G401.6 (cell line): ENCODE results near the gene ABCA2.

Experiments used
- FAIRE-seq: peaks from 2 replicates; lab custom pipeline; 2012; peaks lifted over from hg19 to GRCh38; lab: Jason Lieb, UNC

ABCA2 gene

DNA sequence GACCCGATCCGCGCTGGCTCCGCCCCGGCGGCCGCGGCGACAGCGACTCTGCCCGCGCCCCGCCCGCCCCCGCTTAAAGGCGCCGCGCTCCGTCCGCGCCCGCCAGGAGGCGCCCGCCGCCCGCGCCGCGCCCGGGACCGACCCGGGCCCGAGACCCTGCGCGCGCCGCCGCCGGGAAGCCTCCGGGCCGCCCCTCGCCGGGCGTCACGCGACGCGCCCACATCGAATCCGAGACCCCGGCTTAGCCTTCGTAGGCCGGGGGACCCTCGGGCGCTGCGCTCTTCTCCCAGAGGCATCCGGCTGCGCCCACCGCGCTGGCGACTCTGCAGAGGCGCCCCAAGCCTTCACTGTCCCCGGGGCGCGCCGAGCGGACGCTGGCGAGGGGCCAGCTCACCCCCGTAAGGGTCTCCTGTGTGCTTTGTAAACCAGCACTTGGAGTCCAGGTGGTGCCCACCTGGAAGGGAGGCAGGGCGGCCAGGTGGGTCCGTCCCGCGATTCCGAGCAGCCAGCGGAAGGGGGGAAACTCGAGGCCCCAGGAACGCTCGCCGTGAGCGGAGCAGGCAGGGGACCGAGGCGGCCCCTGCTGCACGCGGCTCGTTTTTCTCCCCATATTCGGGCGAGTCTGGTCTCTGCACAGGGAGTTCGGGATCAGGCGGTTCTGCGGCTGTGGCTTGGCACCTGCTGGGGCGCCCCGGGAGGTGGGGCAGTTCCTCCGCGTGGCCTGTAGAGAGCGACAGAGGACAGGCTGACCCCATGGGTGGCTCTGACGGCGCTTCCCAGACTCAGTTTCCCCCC, 423 bp upstream of the ABCA2 start:
- no peak for FAIRE-seq

DNA sequence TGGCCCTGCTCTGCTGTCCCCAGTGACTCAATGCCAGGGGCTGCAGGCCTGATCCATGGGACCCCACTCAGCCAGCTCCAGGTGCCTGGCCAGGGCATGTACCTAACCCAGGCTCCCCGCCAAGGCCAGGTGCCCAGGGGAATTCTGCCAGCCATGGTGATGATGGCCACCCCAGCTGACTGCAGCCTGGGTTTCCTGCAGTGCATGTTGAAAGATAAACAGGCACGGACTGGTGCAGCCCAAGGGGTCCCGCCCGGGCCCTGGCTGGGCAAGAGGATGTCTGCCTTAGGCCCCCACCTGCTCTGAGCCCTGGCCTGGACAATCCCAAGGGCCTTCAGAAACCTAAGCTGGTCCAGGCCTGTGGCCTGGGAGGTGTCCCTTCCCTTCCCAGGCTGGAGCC, 1.2 kb downstream of the ABCA2 start:
- no peak for FAIRE-seq

DNA sequence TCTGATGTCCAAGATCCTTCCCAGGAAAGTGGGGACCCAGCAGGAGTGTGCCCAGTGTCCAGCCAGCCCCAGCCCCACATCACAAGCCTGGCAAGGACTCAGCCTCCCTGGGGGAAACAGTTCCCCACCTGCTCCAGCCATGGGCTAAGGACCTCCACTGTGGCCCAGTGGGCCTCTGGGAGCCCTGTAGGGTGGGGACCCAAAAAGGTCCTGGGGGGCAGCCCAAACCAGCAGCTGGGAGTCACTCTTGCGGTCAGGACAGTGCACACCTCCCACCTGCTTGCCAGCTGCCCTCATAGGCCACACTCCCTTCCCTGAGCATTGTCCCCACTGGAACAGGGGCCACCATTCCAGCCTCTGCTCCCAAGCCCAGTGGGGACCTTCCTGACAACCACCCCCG, 1.7 kb downstream of the ABCA2 start:
- no peak for FAIRE-seq

DNA sequence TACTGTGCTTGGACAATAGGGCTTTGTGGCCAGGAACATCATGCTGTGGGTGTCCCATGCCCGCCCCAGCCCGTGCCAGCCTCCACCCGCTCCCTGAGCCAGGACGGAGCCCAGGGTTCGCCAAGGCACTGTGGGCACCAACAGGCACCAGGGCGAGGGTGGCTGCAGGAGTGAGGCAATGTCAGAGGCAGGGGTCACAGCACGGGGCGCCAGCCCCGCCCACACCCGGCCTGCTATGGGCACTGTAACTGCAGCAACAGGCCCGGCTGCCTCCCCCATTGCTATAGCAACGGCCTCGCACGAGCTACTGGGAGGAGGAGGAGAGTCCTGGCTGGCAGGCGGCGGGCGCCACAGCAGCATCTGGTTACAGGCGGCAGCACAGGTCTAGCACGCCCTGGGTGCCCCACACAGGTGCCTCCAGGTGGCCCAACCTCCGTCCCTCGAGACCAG, 2.5 kb downstream of the ABCA2 start:
- FAIRE-seq, result no peak

DNA sequence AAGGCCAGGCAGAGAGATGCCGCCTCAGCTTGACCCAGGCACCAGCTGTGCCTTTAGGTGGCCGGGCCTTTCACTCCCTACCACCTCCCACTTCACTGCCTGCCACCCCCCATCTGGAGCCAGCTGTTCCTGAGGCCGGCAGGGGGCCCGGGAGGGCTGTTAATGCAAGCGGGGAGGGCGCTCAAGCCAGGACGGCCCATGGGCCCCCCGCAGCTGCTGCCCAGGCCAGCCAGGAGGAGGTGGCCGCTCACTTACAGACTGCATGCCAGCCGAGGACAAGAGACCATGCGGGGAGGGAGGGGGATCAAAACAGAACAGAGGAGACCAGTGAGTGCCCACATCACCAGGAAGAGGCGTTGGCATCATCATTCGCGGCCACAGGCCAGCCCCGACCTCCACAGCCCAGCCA, 4.5 kb downstream of the ABCA2 start:
- FAIRE-seq, result no peak

DNA sequence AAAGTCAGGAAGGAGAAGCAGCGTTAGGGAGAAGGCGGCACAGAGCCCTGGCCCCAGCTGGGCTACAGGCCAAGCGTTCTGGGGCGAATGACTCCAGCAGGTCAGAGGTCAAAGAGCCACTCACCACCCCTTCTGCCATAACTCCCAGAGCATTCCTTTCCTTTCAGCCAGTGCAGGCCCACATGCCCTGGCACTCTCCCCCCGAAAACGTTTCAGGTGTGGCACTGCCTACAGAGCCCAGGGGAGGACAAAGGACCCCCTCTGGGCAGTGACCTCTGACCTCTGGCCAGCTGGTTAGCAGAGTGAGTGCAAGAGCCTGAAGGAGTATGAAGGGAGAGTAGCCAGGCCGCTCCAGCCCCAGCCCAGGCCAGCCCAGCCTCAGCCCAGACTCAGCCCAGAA, 4.9 kb downstream of the ABCA2 start:
- no peak for FAIRE-seq

DNA sequence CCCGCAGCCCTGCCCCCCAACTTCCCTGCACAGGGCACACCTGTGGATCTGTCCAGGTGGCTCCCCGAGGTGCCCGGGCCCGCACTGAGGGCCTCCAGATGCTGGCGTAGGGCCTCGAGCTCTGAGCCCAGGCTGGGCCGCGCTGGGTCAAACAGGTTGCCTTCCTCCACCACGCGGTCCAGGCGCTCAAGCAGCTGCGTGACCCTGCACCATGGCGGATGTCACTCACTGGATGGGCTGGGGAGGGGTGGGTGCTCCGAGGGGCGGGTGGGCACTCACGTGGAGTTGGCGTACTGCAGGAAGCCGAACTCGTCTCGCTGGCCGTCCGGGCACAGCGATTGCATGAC, 5.4 kb downstream of the ABCA2 start:
- no peak for FAIRE-seq

DNA sequence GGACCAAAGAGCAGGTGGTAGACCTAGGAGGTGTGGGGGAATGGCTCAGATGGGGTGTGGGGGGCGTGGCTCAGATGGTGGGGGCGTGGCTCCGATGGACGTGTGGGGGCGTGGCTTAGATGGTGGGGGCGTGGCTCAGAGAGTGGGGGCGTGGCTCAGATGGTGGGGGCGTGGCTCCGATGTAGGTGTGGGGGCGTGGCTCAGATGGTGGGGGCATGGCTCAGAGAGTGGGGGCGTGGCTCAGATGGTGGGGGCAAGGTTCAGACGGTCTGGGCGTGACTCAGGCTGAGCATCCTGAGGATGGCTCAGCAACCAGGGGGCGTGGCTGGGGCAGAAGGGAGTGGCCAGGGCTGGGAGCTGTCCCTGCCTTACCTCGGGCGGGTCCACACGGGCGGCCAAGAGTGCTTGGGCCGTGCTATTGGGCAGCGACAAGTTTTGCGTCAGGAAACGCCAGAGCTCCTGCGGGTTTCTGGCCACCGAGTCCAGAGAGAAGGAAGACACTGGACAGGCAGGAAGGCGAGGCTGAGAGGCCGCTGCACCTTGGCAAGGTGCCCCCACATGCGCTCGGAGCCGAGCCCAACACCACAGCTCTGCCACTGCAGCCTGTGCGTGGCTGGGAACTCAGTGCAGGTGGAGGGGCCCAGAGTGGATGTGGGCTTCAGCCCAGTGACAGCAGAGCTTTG, 5.9 kb downstream of the ABCA2 start:
- FAIRE-seq, result peak; percentile 96

DNA sequence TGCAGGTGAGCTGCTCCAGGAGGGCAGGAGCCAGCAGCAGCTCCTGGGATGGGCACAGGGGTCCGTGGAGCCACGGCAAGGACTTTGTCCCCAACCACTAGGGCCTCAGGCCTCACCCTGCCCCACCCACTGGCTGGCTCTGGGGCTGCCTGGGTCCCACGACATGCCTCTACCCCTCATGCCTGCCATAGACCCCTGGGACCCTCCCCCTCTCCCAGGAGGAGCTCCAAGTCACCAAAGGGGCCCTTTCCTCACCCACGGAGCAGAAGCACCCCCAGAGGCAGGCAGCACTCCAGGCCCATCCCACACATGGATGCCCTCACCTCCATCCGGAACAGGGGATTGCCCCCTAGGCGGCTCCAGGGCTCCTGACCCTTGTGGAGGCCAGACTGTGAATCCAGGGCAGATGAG, 6.5 kb downstream of the ABCA2 start:
- FAIRE-seq, result no peak

DNA sequence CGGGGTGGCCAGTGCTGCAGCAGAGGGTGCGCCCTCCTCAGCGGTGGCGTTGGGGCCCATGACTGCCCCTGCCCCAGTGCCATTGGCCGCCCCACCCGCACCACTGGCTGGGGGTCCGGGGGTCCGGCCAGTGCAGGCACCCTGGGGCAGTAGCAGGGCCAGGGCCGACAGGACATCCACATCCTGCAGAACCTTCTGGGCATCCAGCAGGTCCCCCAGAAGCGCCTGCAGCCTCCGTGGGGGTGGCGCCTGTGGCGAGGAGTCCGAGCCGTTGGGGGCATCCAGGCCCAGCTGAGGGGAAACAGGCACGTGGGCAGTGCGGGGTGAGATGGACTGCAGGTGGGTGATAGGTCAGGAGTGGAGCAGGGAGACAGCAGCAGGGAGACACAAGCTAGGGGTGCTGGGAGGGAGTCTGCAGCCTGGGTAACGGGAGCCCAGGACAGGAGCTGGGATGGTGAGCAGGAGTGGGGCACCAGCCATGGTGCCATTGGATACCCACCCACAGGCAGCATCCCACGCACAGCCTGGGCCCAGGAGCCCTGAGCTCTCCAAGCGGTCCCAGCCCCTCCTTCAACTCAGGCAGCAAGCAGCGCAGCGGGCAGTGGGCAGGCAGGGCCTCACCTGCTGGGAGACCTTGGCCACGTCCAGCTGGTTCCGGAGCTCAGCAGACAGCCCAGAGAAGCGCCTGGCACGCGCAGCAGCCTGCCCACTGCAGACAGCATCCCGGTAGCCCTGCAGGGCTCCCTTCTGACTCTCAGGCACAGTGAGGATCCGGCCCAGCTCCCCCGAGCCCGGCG, 7.1 kb downstream of the ABCA2 start:
- no peak for FAIRE-seq

DNA sequence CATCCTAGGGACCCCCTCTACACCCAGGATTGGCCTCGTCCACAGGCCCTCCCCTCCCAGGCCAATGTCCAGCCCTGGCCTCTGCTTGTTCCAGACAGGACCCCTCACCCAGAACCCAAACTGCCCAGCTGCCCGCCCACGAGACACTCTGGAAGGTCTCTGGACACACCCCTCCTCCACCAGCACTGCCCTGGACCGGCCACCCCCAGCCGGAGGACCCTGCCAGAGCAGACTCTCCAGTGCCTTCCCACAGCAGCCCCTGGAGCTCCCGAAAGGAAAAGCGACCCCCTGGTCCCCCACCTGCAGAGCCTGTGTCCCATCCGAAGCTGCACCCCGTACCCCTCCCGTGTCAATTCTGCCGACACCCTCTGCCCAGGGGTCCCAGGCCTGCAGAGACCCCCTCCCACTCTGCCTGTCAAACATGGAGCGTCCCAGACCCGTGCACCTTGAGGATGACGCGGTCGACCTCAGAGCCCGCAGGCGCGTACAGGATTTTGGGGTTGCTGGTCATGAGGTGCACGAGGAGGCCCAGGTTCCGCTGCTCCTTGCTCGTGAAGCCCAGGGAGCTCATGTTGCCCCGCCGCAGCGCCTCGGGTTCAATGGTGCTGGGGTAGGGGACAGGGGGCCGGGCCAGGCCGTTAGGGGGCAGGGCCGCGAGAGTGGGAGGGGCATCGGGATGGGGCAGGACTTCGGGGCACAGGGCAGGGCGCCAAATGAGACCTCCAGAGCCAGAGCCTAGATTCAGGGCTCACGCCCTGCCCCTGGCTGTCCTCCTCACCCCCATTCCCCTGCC, 8.0 kb downstream of the ABCA2 start:
- FAIRE-seq, result no peak

DNA sequence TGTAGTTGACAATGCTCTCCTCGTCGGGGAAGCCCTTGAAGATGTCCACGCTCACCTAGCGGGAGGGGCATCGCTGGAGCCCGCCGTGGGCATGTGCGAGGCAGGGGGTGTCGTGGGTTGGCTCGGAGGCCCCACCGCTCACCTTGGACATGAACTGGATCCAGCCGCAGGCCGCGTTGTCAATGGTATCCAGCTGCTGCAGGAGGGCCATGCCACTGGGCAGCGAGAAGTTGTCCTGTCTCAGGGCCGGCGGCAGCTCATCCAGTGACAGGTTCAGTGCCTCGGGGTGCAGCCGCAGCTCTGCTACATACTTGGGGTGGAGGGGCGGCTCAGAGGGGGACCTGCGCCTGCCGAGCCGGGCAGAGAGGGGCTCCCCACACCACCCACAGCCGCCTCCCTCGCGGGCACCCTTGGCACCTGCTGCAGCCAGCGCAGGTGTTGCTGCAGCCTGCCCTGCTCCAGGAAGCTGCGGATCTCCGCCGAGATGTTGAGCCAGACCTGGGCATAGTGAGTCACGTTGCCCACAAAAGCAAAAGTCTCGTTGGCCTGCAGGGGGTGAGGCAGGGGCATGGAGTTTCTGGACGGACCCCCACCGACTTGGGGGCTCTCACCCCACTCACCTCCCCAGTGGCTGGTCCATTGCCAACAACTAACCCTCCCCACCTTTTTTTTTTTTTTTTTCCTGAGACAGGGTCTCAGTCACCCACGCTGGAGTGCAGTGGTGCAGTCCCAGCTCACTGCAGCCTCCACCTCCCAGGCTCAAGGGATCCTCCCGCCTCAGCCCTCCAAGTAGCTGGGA, 9.1 kb downstream of the ABCA2 start:
- no peak for FAIRE-seq

DNA sequence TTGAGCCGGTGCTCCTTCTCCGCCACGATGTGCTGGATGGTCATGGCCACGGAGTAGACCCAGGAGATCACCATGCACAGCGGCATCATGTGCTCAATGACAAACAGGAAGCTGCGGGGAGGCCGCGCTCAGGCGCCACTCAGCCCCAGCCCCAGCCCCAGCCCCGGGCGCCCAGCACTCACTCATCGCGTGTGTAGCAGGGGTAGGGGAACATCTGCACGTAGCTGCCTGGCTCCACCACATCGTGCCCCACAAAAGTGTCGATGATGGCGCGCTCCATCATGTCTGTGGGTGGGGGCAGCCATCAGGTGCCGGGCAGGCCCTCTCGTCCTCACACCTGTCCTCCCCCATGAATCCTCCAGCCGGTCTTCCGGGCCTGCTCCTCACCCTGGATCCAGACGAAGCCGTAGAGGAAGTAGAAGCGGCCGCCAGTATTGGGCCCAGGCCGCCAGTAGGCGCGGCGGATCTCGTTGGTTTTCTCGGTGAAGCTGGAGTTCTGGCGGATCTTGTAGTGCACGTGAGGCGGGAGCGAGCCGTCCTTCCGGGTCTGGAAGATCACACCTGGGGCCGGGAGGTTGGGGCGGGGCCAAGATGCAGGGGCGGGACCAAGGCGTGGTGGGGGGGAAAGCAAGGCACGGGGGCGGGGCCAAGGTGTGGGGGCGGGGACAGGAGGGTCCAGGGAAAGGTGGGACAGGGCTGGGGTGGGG, 10.1 kb downstream of the ABCA2 start:
- FAIRE-seq, result no peak

DNA sequence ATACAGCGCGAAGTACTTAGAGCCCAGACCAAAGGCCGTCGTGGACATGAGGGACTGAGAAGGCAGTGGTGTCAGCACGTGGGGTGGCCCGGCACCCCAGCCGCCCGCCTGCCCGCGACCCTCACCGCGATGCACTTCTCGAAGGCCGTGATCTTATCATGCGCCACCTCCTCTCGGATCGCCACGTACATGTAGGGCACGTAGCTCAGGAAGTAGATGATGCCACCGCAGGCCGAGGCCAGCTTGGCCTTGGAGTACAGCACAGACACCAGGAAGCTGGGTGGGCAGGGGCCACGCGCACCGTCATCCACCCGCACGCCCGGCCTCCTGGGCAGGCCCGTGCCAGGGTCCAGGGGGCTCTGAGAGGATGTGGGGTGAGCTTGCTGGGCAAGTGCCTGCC, 11.0 kb downstream of the ABCA2 start:
- no peak for FAIRE-seq

DNA sequence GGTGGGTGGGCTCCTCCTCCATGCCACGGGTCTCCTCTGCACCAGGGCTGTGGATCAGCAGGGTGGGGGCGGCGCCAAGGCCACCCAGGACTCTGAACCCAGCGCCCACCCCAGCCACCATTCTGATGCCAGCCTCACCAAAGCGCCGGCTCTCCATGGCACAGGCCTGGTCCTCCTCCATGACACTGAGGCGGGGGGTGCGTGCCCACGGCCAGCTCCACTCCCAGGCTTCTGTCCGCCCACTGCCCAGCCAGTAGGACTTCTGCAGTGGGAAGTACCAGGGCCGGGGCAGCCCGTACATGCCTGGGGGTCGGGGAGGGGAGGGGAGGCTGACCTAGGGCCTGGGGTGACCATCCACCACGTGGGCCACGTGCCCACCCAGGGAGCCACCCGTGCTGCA, 11.6 kb downstream of the ABCA2 start:
- no peak for FAIRE-seq

DNA sequence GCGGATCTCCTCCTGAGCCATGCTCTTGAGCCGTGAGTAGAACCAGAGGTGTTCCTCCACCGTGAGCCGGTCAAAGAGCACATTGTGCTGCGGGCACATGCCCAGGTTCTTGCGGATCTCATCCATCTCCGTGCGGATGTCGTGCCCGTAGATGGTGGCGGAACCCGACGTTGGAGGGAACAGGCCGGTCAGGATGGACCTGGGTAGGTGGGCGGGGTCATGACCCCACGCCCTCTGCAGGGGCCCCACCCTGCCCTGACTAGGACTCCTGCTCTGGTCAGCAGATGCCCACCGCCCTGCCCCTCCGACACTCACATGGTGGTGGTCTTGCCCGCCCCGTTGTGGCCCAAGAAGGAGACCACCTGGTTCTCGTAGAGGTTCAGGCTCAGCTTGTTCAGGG, 12.1 kb downstream of the ABCA2 start:
- no peak for FAIRE-seq

DNA sequence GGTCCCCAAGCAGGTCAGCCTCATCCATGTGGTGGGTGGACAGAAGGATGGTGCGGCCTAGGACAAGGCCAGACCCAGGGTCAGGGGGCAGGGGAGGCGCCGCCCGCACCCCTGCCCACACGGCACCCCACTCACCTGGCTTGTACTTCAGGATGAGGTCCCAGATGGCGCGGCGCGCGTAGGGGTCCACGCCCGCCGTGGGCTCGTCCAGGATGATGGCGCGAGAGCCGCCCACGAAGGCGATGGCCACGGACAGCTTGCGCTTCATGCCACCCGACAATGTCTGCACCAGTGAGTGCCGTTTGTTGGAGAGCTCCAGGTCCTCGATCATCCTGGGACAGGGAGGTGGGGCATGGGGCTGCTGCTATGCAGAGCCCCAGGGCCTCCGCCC, 12.5 kb downstream of the ABCA2 start:
- FAIRE-seq, result no peak

DNA sequence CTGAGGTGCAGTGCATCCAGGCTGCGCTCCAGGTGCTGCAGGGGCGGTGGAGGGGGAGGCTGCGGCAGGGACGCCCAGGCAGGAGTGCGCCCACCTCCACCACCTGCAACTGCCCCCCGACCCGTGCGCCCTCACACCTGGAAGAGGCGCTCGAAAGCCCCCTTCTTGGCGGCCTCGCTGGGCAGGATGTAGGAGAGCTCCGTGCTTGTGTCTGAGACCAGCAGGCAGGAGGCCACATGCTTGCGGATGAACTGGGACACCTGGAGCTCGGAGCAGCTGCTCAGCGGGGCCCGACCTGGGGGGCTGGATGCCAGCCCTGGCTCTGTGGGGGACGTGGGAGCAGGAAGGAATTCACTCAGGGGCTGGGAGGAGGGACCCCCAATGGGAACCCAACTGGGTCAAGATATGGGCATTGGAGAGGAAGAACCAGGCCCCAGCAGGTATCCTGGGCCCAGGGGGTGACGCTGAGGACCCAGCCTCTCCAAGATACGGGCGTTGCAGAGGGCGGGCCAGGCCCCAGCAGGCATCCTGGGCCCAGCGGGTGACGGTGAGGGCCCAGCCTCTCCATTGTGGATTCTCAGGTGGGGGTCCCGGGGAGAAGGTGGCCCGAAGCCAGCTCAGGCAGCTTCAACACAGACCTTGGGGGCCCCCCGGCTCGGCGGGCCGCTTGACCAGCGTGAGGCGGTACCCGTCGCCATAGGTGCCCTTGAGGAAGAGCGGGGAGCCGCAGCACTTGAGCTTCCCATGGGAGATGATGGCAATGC, 13.1 kb downstream of the ABCA2 start:
- FAIRE-seq, result no peak

DNA sequence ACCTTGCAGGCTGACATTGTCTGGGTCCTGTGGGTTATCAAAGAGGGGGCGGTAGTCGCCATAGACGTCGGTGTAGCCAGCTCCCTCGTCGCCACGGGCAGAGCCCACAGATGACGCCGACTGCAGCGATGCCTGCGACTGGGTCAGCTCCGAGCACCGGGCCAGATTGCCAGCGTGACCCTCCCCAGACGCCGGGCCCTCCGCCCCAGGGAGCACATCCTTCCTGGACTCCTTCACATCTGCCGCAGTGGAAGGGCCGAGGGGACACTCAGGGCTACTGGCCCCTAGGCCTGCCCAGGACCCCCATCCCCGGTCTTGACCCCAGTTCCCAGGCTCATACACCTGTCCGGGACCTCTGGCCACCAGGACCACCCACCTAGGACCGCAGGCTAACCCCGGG, 13.9 kb downstream of the ABCA2 start:
- FAIRE-seq, result no peak

DNA sequence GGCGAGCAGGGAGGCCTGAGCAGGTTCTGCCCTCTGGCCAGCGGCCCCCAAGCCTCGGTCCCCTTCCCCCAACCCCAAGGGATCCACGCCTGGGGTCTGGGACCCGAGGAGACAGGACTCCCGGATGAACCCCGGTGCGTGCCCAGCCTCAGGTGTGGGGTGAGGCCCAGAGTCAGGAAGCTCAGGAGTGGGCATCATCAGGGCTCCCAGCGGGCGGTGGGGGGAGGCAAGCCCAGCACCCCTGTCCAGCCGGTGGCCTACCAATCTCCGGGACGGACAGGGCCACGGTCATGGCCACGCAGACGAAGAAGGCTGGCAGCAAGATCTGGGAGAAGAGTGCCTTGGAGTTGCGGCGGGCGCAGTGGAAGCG, 14.5 kb downstream of the ABCA2 start:
- FAIRE-seq, result no peak
